Trophoblast cell (in vitro differentiated cells and primary cell): Measurements from ENCODE around the gene CDH1.

Experiments used
- DNase-seq, 2 donors: peaks; one replicate each; pipeline ENCODE4 v3.0.0-alpha.2; 2016
- H2AFZ ChIP-seq: 2 replicates; pipeline ENCODE4 v1.6.1; 2013; ENCODE audit warnings: low read length, moderate library complexity, mild to moderate bottlenecking; ENCODE audit not compliant: insufficient read depth, poor library complexity
- H2AK5ac ChIP-seq: 2 replicates; pipeline ENCODE4 v1.6.1; 2013; ENCODE audit warnings: mild to moderate bottlenecking, low read length
- H2BK120ac ChIP-seq: 2 replicates; pipeline ENCODE4 v1.6.1; 2013; ENCODE audit warnings: low read length, mild to moderate bottlenecking, moderate library complexity; ENCODE audit not compliant: insufficient read depth, poor library complexity
- H2BK12ac ChIP-seq: 2 replicates; pipeline ENCODE4 v1.6.1; 2013; ENCODE audit warnings: mild to moderate bottlenecking, low read length, moderate library complexity
- H2BK5ac ChIP-seq: 2 replicates; pipeline ENCODE4 v1.6.1; 2013; ENCODE audit warnings: low read length, low read depth, moderate library complexity, mild to moderate bottlenecking; ENCODE audit not compliant: poor library complexity
- H3K14ac ChIP-seq: 2 replicates; pipeline ENCODE4 v1.6.1; 2013; ENCODE audit warnings: mild to moderate bottlenecking, low read length
- H3K18ac ChIP-seq: 2 replicates; pipeline ENCODE4 v1.6.1; 2013; ENCODE audit warnings: mild to moderate bottlenecking, low read length
- H3K23ac ChIP-seq: 2 replicates; pipeline ENCODE4 v1.6.1; 2013; ENCODE audit warnings: low read length
- H3K27ac ChIP-seq: 2 replicates; pipeline ENCODE4 v1.5.1; 2013; ENCODE audit warnings: low read depth, mild to moderate bottlenecking, inconsistent platforms, low read length, moderate library complexity
- H3K27me3 ChIP-seq: 2 replicates; pipeline ENCODE4 v1.6.1; 2013; ENCODE audit warnings: inconsistent platforms, mild to moderate bottlenecking, low read length, moderate library complexity; ENCODE audit not compliant: insufficient read depth
- H3K36me3 ChIP-seq, 2 experiments: 1 replicate in 1 of 2; 2 replicates in 1 of 2; pipeline ENCODE4 v1.6.1; 2013; ENCODE audit warnings: low read length in 2 of 2, mild to moderate bottlenecking in 2 of 2, moderate library complexity in 1 of 2; ENCODE audit not compliant: insufficient read depth in 2 of 2, control insufficient read depth in 1 of 2
- H3K4ac ChIP-seq: 2 replicates; pipeline ENCODE4 v1.6.1; 2013; ENCODE audit warnings: low read depth, mild to moderate bottlenecking, low read length, moderate library complexity
- H3K4me1 ChIP-seq, 2 experiments: 1 replicate in 1 of 2; 2 replicates in 1 of 2; pipeline ENCODE4 v1.6.1; 2013; ENCODE audit warnings: low read length in 2 of 2, mild to moderate bottlenecking in 2 of 2, moderate library complexity in 1 of 2; ENCODE audit not compliant: insufficient read depth in 2 of 2, control insufficient read depth in 1 of 2
- H3K4me2 ChIP-seq: 2 replicates; pipeline ENCODE4 v1.6.1; 2013; ENCODE audit warnings: inconsistent platforms, mild to moderate bottlenecking, low read length, moderate library complexity
- H3K4me3 ChIP-seq: 2 replicates; pipeline ENCODE4 v1.5.1; 2013; ENCODE audit warnings: mild to moderate bottlenecking, low read depth, low read length, inconsistent platforms
- H3K79me1 ChIP-seq: one replicate; pipeline ENCODE4 v1.6.1; 2013; ENCODE audit warnings: low read length
- H3K79me2 ChIP-seq: 2 replicates; pipeline ENCODE4 v1.6.1; 2013; ENCODE audit warnings: low read length, mild to moderate bottlenecking; ENCODE audit not compliant: control insufficient read depth, insufficient read depth, poor library complexity
- H3K9ac ChIP-seq: 2 replicates; pipeline ENCODE4 v1.6.1; 2013; ENCODE audit warnings: mild to moderate bottlenecking, low read length
- H3K9me3 ChIP-seq: 2 replicates; pipeline ENCODE4 v1.6.1; 2013; ENCODE audit warnings: low read depth, mild to moderate bottlenecking, control low read depth, inconsistent platforms, low read length; ENCODE audit not compliant: insufficient read depth
- H4K12ac ChIP-seq: 2 replicates; pipeline ENCODE4 v1.6.1; 2013; ENCODE audit warnings: low read depth, mild to moderate bottlenecking, low read length, moderate library complexity
- H4K8ac ChIP-seq: 2 replicates; pipeline ENCODE4 v1.6.1; 2013; ENCODE audit warnings: low read depth, mild to moderate bottlenecking, low read length, moderate library complexity
- H4K91ac ChIP-seq: one replicate; pipeline ENCODE4 v1.6.1; 2013; ENCODE audit warnings: low read depth, mild to moderate bottlenecking, low read length, moderate library complexity
- WGBS: extraction: QIAGEN DNeasy Blood & Tissue Kit; methylation state at CpG from one replicate; pipeline ENCODE4 v1.1.7; 2013; ENCODE audit warnings: missing lambda C conversion rate; ENCODE audit not compliant: insufficient read length, insufficient coverage; ENCODE audit errors: extremely low coverage; 5-methylcytosine and 5-hydroxymethylcytosine counted together

Gene CDH1

GRCh38 chr16:68859828-68860227 lies 122.7 kb downstream of the CDH1 start:
- Histone ChIP-seq H3K27me3 (no peaks in the 10 kb centered on the region), H4K8ac (no peak overlapping the region), H3K18ac (no peak overlapping the region), H3K4ac (no peak overlapping the region), H4K12ac (no peak overlapping the region), H3K79me1 (no peaks in the 10 kb centered on the region), H2AK5ac (no peak overlapping the region), H3K36me3 (no peaks in the 10 kb centered on the region), H3K27ac (no peak overlapping the region), H2BK5ac (no peak overlapping the region), H2BK120ac (no peak overlapping the region), H3K14ac (no peak overlapping the region), H3K9ac (no peak overlapping the region), H2BK12ac (no peak overlapping the region), H2AFZ (no peak overlapping the region), H3K4me2 (no peak overlapping the region), H4K91ac (no peak overlapping the region), H3K4me3 (no peak overlapping the region), H3K9me3 (no peaks in the 10 kb centered on the region), H3K4me1 (peaks cover 0 to 2% of the 10 kb centered on the region in 2 experiments), H3K79me2 (no peaks in the 10 kb centered on the region), H3K23ac (no peak overlapping the region)
- no peak for DNase-seq
- no CpG with 5 or more reads among the region's 4 CpGs for whole genome bisulfite sequencing

GRCh38 chr16:68860978-68861892 lies 124.1 kb downstream of the CDH1 start:
- Histone ChIP-seq H3K27ac (no peak overlapping the region), H3K4me3 (no peak overlapping the region), H3K9me3 (no peaks in the 10 kb centered on the region), H3K36me3 (no peaks in the 10 kb centered on the region), H2BK5ac (no peak overlapping the region), H3K27me3 (no peaks in the 10 kb centered on the region), H3K9ac (no peak overlapping the region), H3K79me1 (no peaks in the 10 kb centered on the region), H4K12ac (no peak overlapping the region), H2BK12ac (no peak overlapping the region), H4K91ac (no peak overlapping the region), H3K4me2 (no peak overlapping the region), H3K4me1 (peaks cover 0 to 2% of the 10 kb centered on the region in 2 experiments), H2AK5ac (no peak overlapping the region), H3K23ac (no peak overlapping the region), H2AFZ (no peak overlapping the region), H3K4ac (no peak overlapping the region), H3K79me2 (no peaks in the 10 kb centered on the region), H3K18ac (no peak overlapping the region), H4K8ac (no peak overlapping the region), H2BK120ac (no peak overlapping the region), H3K14ac (no peak overlapping the region)
- no peak for DNase-seq
- WGBS, result no CpG with 5 or more reads among the region's 15 CpGs

GRCh38 chr16:68866933-68867332 lies 129.8 kb downstream of the CDH1 start:
- H3K18ac ChIP-seq, result no peak overlapping the region
- WGBS, result no CpG with 5 or more reads among the region's 6 CpGs

GRCh38 chr16:68869492-68870088 lies 132.5 kb downstream of the CDH1 start:
- Histone ChIP-seq H2AFZ (no peak overlapping the region), H3K23ac (no peak overlapping the region), H3K79me1 (no peaks in the 10 kb centered on the region), H3K79me2 (no peaks in the 10 kb centered on the region), H2AK5ac (no peak overlapping the region), H3K14ac (no peak overlapping the region), H4K12ac (no peak overlapping the region), H3K4me3 (no peak overlapping the region), H3K27me3 (no peaks in the 10 kb centered on the region), H4K8ac (no peak overlapping the region), H2BK120ac (no peak overlapping the region), H3K18ac (no peak overlapping the region), H3K4ac (no peak overlapping the region), H3K27ac (no peak overlapping the region), H2BK5ac (no peak overlapping the region), H3K9me3 (no peaks in the 10 kb centered on the region), H3K4me1 (no peaks in the 10 kb centered on the region), H2BK12ac (no peak overlapping the region), H3K9ac (no peak overlapping the region), H3K4me2 (no peak overlapping the region), H3K36me3 (no peaks in the 10 kb centered on the region), H4K91ac (no peak overlapping the region)
- DNase-seq, result no peak
- no CpG with 5 or more reads among the region's 4 CpGs for WGBS

More at GRCh38 chr16:68866933-68867332, 129.8 kb downstream of the CDH1 start:
- no peak overlapping the region for H3K27ac ChIP-seq
- no peak overlapping the region for H3K4me2 ChIP-seq
- no peaks in the 10 kb centered on the region for H3K79me2 ChIP-seq
- no peak overlapping the region for H4K8ac ChIP-seq
- H3K9me3 ChIP-seq, result no peaks in the 10 kb centered on the region
- no peak overlapping the region for H2BK12ac ChIP-seq
- H3K14ac ChIP-seq, result no peak overlapping the region
- H3K27me3 ChIP-seq, result no peaks in the 10 kb centered on the region
- no peak overlapping the region for H3K23ac ChIP-seq
- no peaks in the 10 kb centered on the region for H3K4me1 ChIP-seq
- DNase-seq, result no peak
- H2BK5ac ChIP-seq, result no peak overlapping the region
- H3K79me1 ChIP-seq, result no peaks in the 10 kb centered on the region
- H2AK5ac ChIP-seq, result no peak overlapping the region
- no peak overlapping the region for H4K12ac ChIP-seq
- no peaks in the 10 kb centered on the region for H3K36me3 ChIP-seq
- H2AFZ ChIP-seq, result no peak overlapping the region
- H2BK120ac ChIP-seq, result no peak overlapping the region
- no peak overlapping the region for H4K91ac ChIP-seq
- no peak overlapping the region for H3K4ac ChIP-seq
- no peak overlapping the region for H3K9ac ChIP-seq
- no peak overlapping the region for H3K4me3 ChIP-seq
